Measurements from ENCODE around the gene FBXL20. TPM values are rescaled to one million over a fixed set of nuclear protein-coding genes. Genes with fewer than 3 reads are reported as not detected.

Gene FBXL20
- total RNA-seq, 1 experiment from 2014 or later = 6.8 TPM

GRCh38 chr17:39325528-39326240 is 75.7 kb downstream of the FBXL20 start:
- BruUV-seq (replicated peaks) = no TSS peak
- ChIA-PET POLR2A (ENCODE audit: low non-redundant PET) (no interaction called here), CTCF (no interaction called here)
- Histone ChIP-seq H3K4me1 (ENCODE audit: insufficient read depth, low read length, poor library complexity, severe bottlenecking) (no peaks in the 10 kb centered on the region), H3K9me3 (ENCODE audit: low read depth, low read length, poor library complexity, severe bottlenecking) (no peaks in the 10 kb centered on the region), H3K4me3 (ENCODE audit: low read depth, low read length, poor library complexity, severe bottlenecking) (no peak overlapping the region), H3K27me3 (replicated peaks; ENCODE audit: insufficient read depth, low read depth, low read length, poor library complexity) (no peaks in the 10 kb centered on the region), H3K27ac (ENCODE audit: low read depth, low read length, poor library complexity, severe bottlenecking) (no peak overlapping the region), H3K36me3 (ENCODE audit: insufficient read depth, low read length, poor library complexity, severe bottlenecking) (no peaks in the 10 kb centered on the region)
- DNase-seq (ENCODE audit: low spot score) = no peak
- intact Hi-C loops (cut with micrococcal nuclease; ENCODE audit: unreplicated experiment) = no loop called here
- no peak for TF ChIP-seq CTCF (conservative IDR thresholded peaks at IDR 0.05; ENCODE audit: low read depth, low read length)
- no peak for TF ChIP-seq EZH2 (IDR thresholded peaks at IDR 0.05; ENCODE audit: borderline replicate concordance, low read depth, low read length, poor library complexity, severe bottlenecking)

- ChIA-PET POLR2A (ENCODE audit: low non-redundant PET) (no interaction called here), CTCF (no interaction called here)
- H3K4me3 ChIP-seq (ENCODE audit: low read depth, low read length, poor library complexity, severe bottlenecking) = no peak overlapping the region
- no peak for TF ChIP-seq EZH2 (IDR thresholded peaks at IDR 0.05; ENCODE audit: borderline replicate concordance, low read depth, low read length, poor library complexity, severe bottlenecking)
- intact Hi-C loops (cut with micrococcal nuclease; ENCODE audit: unreplicated experiment) = no loop called here
- no peaks in the 10 kb centered on the region for H3K36me3 ChIP-seq (ENCODE audit: insufficient read depth, low read length, poor library complexity, severe bottlenecking)
- DNase-seq (ENCODE audit: low spot score) = no peak
- no peaks in the 10 kb centered on the region for H3K27me3 ChIP-seq (replicated peaks; ENCODE audit: insufficient read depth, low read depth, low read length, poor library complexity)
- H3K4me1 ChIP-seq (ENCODE audit: insufficient read depth, low read length, poor library complexity, severe bottlenecking) = no peaks in the 10 kb centered on the region
- no peaks in the 10 kb centered on the region for H3K9me3 ChIP-seq (ENCODE audit: low read depth, low read length, poor library complexity, severe bottlenecking)
- BruUV-seq (replicated peaks) = no TSS peak
- no peak overlapping the region for H3K27ac ChIP-seq (ENCODE audit: low read depth, low read length, poor library complexity, severe bottlenecking)
These were observed 82.8 kb downstream of the FBXL20 start for GRCh38 chr17:39318636-39319035.

GRCh38 chr17:39306509-39307212 is 94.8 kb downstream of the FBXL20 start:
- no peaks in the 10 kb centered on the region for H3K27me3 ChIP-seq (replicated peaks; ENCODE audit: insufficient read depth, low read depth, low read length, poor library complexity)
- intact Hi-C loops (cut with micrococcal nuclease; ENCODE audit: unreplicated experiment) = no loop called here
- BruUV-seq (replicated peaks) = no TSS peak
- H3K4me1 ChIP-seq (ENCODE audit: insufficient read depth, low read length, poor library complexity, severe bottlenecking) = no peaks in the 10 kb centered on the region
- H3K27ac ChIP-seq (ENCODE audit: low read depth, low read length, poor library complexity, severe bottlenecking) = no peak overlapping the region
- TF ChIP-seq CTCF (conservative IDR thresholded peaks at IDR 0.05; ENCODE audit: low read depth, low read length) (no peak), EZH2 (IDR thresholded peaks at IDR 0.05; ENCODE audit: borderline replicate concordance, low read depth, low read length, poor library complexity, severe bottlenecking) (no peak)
- DNase-seq (ENCODE audit: low spot score) = peak; percentile 6
- no peak overlapping the region for H3K4me3 ChIP-seq (ENCODE audit: low read depth, low read length, poor library complexity, severe bottlenecking)
- no peaks in the 10 kb centered on the region for H3K36me3 ChIP-seq (ENCODE audit: insufficient read depth, low read length, poor library complexity, severe bottlenecking)
- ChIA-PET CTCF (interaction anchor here (0.6 kb wide), 1 partner anchor 13 kb away, joined by 3 read pairs; no protein-coding TSS in a partner anchor), POLR2A (ENCODE audit: low non-redundant PET) (no interaction called here)
- no peaks in the 10 kb centered on the region for H3K9me3 ChIP-seq (ENCODE audit: low read depth, low read length, poor library complexity, severe bottlenecking)

Measured in A673 (cell line).